ENCODE results near the gene SYNPO2.

GRCh38 chr4:118954246-118954645 is 65.6 kb downstream of the SYNPO2 start:
- TF ChIP-seq CTCF (optimal IDR thresholded peaks at IDR 0.05 in 1 of 3, IDR thresholded peaks at IDR 0.05 in 1 of 3, conservative IDR thresholded peaks at IDR 0.05 in 1 of 3; ENCODE audit: extremely low read depth in 1 of 3, insufficient read depth in 2 of 3, low read length in 3 of 3) (peak; percentile 23 to 42 (median 34)), EZH2 (IDR thresholded peaks at IDR 0.05; ENCODE audit: low read length) (no peak)
